NCI-H446 (cell line): Measurements from ENCODE around the gene NUP107.

Experiments used
- DNase-seq, 2 experiments: peaks; one replicate each; lab custom pipeline; 2025; lab: John Stamatoyannopoulos, UW

The NUP107 gene

DNA sequence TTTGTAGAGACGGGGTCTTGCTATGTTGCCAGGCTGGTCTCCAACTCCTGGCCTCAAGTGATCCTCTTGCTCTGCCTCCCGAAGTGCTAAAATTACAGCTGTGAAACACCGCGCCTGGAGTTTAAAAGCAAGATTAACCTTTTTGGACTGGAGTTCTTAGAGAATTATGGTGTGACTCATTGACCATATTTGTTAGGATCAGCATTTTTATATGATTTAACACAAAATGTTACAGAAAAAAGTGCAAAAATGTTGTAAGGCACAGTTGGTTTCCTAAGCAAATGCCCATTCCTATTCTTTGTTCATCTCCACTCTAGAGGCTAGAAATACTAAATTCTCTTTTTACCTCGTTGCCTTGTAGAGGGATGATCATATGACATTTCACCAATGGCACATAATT, 86.8 kb downstream of the NUP107 start:
- DNase-seq = no peak

DNA sequence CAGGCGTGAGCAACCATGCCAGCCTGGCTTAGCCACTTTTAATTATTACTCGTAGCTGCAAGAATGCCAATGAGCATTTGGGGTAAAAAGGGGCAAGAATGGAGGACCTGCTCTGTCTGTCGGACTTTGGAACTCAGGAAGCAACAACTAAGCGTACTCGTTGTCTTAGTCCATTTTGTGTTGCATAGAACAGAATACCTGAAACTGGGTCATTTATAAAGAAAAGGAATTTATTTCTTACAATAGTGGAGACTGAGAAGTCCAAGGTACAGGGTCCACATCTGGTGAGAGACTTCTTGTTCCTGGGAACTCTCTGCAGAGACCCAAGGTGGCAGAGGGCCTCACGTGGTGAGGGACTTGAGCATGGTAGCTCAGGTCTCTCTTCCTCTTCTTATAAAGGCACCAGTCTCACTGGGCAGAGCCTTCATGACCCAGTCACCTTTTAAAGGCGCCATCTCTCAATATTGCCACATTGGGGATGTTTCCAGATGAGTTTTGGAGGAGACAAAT, 88.4 kb downstream of the NUP107 start:
- DNase-seq = no peak

DNA sequence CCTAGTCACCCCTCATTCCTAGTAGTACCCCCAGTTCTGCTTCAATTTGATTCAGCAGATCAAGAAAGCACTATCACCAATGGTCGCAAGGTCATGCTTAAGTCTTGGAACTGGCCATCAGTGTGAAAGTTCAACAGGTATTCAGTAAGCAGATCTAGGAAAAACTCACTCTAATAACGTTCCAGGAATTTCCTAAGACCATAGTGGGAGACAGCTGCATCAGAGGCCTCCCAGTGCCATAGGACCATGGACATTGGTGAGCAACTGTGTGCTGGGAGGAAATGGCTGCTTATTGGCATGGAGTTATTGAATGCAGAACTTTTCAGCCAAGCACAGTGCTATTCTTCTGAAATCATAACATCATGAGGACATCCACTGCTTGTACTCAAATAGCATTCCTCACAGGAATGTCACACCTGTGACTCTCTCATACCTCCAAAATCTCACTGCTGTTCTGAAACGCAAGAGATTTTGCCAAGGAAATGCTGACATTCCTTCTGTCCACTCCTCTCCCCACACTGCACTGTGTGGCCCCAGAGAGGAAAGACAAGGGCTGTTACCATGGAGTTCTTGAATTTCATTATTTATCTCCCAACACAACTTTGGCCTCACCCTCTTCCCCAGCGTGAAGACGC, 90.3 kb downstream of the NUP107 start:
- DNase-seq = no peak

DNA sequence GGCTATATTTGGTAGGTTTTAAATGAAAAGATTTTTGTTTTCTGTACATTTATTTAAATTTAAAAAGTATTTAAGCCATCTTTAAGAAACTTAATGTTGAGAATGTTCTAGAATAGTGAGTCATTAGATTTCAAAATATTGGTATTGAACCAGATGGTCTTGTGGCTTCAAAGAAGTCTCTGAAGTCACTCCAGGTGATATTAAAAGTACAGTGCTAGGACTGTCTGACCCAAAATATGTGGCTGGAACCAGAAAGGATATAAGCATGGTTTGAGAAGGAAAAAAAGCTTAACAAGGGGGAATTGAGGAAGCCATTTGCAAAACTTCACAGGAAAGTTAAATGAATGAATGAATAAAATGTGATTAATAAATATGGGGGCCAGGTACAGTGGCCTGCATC, 92.5 kb downstream of the NUP107 start:
- DNase-seq = no peak

DNA sequence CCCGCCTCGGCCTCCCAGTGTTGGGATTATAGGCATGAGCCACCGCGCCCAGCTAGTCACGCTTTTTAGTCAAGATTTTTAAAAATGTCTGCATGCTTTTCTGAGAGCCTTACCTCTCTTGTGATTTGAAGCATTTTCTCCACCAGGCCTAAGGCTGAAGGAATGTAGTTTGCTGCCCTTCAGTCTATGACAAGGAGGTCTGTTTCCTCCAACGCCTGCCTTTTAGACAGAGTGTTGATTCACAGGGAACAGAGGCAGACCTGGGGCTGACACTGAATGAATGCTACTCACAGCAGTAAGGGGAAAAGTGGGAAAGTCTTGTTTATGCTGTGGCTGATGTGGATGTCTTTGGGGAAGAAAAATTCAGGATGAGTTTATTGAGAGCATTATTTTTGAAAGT, 94.0 kb downstream of the NUP107 start:
- DNase-seq = no peak

DNA sequence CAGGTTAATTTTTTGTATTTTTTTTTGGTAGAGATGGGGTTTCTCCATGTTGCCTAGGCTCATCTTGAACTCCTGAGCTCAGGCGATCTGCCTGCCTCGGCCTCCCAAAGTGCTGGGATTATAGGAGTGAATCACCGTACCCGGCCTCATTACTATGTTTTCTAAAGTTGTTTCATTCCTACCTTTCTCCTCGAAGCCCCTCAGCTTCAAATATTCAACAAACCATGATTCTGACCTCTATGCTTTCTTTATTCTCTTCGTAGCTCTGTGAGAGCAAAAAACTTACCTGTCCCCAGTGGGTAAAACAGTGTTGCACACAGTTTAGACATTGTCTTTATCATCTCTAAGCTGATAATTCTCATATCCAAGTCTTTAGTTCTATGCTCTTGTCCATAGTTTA, 95.0 kb downstream of the NUP107 start:
- no peak for DNase-seq

DNA sequence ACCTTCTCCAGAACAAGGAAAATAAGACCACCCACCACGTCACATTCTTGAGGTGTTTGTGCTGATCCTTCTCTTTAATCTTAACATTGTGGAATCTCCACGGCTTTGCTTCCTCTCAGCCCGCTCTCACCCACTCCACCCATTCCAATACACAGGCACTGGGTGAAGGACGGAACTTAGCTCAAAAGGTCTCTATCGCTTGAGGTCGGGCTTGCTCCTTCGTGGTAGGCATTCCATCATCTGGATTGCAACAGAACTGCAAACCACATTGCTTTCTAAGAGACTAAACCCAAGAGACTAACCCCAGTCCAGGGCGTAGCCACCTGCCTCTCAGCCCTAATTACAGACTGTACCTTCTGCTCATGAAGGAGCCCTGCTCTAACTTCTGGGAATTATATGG, 97.2 kb downstream of the NUP107 start:
- no peak for DNase-seq

DNA sequence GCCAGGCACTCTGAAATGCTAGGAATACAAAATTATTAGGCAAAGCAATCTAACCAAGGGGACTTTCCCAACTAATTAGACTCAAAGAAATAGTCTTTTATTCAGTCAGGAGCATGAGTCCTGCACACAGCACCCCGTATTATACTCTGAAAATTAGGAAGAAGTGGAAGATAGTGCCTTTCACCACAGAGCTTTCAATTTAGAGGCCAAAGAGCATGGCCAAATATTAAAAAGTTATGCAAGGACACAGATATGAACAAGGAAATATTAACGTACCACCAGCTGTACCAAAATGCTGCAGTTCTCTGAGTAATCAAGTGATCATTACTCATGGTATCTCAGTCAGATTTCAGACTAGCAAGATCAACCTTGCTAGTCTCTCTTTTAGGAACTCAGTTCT, 98.6 kb downstream of the NUP107 start:
- DNase-seq = no peak

DNA sequence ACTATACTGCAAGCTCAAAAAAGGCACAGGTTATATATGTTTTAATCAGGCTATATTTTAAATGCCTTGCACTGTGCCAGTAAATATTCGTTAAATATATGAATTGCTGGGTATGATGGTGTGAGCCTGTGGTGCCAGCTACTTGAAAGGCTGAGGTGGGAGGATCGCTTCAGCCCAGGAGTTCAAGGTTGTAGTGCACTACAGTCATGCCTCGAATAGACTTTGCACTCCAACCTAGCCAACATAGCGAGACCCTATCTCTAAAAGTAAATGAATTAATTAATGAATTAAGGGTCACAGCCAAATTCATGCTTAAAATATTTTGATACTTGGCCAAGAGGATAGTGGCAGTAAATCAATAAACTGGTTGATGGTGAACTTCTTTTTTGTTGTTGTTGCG, 99.0 kb downstream of the NUP107 start:
- no peak for DNase-seq

DNA sequence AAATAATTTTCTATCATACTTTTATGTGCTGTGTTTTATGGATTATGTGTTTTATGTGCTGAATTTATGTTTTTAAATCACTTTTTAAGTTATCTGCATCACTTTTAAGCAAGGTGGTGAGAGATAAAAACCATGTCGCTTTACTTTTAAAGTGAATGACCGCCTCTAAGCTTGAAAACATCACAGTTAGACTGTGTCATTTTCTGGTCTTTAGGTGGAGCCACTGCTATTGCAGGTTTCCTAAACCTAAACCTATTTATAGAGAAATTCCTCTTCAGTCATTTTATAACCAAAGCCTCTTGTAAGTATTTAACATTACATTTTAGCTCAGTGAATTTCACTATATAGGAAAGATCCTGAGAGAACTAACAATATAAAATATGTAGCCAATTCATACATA, 100.2 kb downstream of the NUP107 start:
- DNase-seq = no peak

DNA sequence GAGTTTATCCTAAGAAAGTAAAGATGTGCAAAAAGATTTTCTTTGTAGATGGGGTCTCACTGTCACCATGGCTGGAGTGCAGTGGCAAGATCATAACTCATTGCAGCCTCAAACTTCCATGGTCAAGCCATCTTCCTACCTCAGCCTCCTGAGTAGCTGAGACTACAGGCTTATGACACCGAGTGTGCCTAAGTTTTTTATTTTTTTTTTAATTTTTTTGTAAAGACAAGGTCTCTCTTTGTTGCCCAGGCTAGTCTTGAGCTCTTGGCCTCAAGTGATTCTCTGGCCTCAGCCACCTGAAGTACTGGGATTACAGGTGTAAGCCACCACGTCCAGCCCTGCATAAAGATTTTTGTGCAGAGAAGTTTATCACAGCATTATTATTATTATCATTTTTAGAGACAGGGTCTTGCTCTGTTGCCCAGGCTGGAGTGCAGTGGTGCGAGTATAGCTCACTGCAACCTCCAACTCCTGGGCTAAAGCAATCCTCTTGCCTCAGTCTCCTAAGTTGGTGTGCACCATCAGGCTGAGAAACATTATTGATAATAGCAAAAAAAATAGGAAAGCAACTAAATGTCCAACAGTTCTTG, 101.9 kb downstream of the NUP107 start:
- DNase-seq = no peak

DNA sequence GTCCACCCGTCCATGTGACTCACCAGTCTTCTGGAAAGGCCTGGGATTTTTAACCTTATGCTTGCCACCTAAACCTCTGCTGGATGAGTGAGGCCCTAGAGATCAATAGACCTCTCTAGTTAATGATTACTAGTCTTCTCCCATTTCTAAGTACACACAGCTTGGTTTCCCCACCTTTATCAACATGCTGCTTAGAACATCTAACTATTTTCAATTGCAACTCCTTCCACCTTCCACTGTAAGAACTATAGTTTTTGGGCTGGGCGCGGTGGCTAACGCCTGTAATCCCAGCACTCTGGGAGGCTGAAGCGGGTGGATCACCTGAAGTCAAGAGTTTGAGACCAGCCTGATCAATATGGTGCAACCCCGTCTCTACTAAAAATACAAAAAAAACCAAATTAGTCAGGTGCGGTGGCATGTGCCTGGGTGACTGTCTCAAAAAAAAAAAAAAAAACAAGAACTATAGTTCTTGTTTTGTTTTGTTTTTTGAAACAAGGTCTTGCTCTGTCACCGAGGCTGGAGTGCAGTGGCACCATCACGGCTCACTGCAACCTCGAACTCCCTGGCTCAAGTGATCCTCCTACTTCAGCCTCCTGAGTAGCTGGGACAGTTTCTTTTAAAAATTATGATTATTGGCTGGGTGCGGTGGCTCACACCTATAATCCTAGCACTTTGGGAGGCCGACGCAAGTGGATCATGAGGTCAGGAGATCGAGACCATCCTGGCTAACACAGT, 102.5 kb downstream of the NUP107 start:
- DNase-seq = no peak

DNA sequence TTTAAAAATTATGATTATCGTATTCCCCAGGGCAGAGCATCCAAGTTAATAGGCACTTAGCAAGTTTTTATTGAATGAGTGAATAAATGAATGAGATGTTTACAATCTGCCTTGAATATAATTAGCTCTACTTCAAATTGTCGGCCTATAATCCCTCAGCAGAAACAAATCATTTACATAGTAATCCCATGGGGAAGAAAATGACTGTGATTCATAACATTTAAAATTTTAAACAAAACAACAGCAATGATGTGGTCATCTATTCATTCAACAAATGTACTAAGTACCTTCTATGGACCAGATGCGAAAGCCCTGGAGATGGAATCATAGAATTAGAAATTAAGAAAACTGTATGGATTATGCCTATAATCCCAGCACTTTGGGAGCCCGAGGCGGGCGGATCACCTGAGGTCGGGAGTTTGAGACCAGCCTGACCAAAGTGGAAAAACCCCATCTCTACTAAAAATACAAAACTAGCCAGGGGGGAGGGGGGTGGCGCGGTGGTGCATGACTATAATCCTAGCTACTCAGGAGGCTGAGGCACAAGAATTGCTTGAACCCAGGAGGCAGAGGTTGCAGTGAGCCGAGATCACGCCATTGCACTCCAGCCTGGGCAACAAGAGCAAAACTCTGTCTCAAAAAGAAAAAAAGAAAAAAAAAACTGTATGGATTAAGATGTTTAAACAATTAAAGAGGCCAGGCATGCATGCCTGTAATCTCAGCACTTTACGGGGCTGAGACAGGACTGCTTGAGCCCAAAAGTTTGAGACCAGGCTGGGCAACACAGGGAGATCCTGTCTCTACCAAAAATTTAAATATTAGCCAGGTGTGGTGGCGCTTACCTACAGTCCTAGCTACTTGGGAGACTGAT, 103.5 kb downstream of the NUP107 start:
- DNase-seq = no peak

DNA sequence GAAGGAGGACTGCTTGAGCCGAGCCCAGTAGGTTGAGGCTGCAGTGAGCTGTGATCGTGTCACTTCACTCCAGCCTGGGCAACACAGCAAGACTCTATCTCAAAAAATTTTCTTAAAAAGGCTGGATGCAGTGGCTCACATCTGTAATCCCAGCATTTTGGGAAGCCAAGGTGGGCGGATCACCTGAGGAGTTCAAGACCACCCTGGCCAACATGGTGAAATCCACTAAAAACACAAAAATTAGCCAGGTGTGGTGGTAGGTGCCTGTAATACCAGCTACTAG, 104.1 kb downstream of the NUP107 start:
- no peak for DNase-seq

DNA sequence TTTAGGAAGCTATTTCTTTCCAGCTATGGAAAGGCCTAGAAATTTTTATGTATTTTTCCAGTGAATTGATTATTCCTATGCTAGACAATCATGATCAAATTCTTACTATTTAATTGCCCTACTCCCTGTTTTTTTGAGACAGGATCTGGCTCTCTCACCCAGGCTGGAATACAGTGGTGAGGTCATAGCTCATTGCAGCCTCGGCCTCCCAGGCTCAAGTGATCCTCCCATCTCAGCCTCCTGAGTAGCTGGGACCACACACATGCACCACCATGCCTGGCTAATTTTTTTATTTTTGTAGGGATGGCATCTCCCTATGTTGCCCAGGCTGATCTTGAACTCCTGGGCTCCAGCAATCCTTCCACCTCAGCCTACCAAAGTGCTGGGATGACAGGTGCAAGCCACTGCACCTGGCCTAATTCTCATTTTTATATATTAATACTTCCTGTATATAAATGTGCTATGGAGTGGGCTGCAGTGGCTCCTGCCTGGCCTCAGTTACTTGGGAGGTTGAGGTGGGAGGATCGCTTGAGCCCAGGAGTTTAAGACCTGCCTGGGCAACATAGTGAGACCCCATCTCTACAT, 105.2 kb downstream of the NUP107 start:
- DNase-seq = no peak

DNA sequence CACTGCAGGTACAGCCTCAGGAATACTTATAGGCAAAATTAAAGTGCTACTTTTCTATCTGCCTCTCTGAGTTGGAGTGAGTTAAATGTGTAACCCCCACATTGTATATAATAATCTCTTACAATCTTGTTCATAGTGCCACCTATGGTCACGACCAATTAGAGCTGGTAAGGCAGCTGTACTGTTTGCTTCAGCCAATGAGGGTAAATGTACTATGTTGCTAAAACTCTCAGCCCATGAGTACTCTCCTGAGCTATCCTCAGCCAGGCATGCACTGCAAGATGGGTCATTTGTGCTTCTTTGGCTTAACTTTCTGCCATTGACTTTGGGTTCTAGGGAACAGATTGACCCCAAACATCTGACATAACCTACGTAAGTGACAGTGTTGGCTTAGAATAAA, 106.2 kb downstream of the NUP107 start:
- peak in 1 of 2 experiments; percentile 36 for DNase-seq

DNA sequence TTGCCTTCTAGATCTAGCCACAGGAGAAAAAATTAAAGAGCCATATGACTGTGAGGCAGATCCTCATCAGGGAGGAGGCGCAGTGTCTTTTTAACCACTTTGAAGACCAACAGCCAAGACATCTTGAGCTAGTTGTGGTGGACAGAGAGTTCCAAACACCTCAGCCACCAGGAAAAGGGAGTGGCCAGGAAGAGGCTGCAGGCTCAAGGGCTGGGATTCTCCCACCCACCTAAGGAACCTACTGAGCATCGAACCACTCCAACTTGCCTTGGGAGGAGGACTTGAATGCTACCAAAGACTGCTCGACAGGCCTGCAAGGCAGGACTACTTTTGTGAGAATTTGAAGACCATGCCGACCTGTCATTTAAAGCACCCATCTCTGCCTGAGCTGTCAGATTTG, 106.7 kb downstream of the NUP107 start:
- DNase-seq = no peak

DNA sequence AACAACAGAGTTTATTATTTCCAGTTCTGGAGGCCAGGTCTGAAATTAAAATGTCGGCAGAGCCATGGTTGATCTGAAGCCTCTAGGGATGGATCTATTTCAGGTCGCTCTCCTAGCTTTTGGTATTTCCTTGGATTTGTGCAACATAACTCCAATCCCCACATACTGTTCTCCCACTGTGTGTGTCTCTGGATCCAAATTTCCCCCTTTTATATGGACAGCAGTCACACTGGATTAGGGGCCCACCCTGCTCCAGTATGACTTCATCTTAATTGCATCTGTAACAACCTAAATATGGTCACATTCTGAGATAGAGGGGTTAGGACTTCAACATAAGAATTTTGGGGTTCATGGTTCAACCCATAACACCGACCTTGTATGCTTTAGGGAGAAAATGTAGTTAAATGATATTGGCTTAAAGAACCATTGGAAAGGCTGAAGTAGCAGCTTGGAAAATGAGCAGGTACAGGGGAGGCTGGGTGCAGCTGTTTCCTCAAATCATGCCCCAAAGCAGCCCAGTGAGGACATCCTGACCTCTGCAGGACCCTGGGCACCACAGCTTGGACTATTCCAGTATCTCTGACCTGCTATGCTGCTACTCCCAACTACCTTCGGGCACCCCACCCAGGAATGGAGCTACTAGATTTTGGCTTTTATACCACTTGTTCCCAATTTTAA, 107.3 kb downstream of the NUP107 start:
- DNase-seq = no peak

DNA sequence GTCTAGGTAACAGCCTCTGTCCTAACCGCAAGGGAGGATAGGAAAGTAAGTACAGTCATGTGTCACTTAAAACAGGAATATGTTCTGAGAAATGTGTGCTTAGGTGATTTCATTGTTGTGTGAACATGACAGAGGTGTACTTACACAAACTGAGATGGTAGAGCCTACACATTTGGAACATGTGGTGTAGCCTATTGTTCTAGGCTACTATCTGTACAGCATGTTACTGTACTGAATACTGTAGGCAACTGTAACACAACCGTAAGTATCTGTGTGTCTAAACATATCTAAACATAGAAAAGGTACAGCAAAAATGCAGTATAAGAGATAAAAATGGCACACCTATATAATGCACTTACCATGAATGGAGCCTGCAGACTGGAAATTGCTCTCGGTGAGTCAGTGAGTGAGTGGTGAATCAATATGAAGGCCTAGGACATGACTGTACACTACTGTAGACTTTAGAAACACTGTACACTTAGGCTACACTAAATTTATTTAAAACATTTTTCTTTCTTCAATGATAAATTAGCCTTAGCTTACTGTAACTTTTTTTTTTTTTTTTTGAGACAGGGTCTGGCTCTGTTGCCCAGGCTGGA, 108.0 kb downstream of the NUP107 start:
- DNase-seq = no peak
